ENCODE results near the gene NUP35.

DNA sequence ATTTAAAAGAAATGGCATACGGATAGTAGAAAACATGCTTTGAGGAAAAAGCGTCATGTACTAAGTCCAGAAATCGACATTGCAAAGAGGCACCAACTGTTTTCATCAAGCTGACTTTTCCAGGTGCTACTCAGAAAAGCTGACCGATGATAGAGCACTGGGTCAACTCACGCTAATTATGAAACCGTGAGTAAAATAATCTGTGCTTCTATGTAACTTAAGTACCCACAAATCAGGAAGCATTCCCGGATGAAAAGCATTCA lies 353 bp upstream of the NUP35 start:
- TF ChIP-seq POLR2A (IDR thresholded peaks at IDR 0.05) = no peak
- TF ChIP-seq, protein P1, sequence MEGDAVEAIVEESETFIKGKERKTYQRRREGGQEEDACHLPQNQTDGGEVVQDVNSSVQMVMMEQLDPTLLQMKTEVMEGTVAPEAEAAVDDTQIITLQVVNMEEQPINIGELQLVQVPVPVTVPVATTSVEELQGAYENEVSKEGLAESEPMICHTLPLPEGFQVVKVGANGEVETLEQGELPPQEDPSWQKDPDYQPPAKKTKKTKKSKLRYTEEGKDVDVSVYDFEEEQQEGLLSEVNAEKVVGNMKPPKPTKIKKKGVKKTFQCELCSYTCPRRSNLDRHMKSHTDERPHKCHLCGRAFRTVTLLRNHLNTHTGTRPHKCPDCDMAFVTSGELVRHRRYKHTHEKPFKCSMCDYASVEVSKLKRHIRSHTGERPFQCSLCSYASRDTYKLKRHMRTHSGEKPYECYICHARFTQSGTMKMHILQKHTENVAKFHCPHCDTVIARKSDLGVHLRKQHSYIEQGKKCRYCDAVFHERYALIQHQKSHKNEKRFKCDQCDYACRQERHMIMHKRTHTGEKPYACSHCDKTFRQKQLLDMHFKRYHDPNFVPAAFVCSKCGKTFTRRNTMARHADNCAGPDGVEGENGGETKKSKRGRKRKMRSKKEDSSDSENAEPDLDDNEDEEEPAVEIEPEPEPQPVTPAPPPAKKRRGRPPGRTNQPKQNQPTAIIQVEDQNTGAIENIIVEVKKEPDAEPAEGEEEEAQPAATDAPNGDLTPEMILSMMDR (IDR thresholded peaks at IDR 0.05) = no peak
